K562 (cell line): ENCODE measurements around the gene NPTXR. TPM values are rescaled to one million over a fixed set of nuclear protein-coding genes. Genes with fewer than 3 reads are reported as not detected.

Source experiments
- ATAC-seq: fragments of 200-7000 bp; cut with Tn5 transposase; 3 replicates; pipeline ENCODE4 v1.9.1; 2020; ENCODE audit warnings: moderate library complexity
- BruUV-seq: library from RNA; stranded (reverse); fragments of 400-500 nt; replicated peaks from 2 replicates; lab custom pipeline; 2021; lab: Mats Ljungman, UMichigan
- CTCF ChIA-PET: fragments of 300-600 bp; formaldehyde crosslinking; extraction: SDS; loops from one replicate; lab custom pipeline; 2021; ENCODE audit warnings: low intra/inter-chr PET ratio; lab: Yijun Ruan, JAX
- POLR2A ChIA-PET: fragments of 300-600, 350-650 bp; sonication (Branson Sonifier 250); formaldehyde crosslinking; extraction: SDS; loops from one replicate; lab custom pipeline; 2021; ENCODE audit warnings: antibody characterized with exemption, inconsistent platforms; lab: Yijun Ruan, JAX
- DNase-seq, 4 experiments: peaks; one replicate each; pipeline versions ENCODE4 v3.0.0 to v3.0.0-alpha.2; 2011 to 2018; ENCODE audit warnings: low spot score in 3 of 4, mixed read lengths in 3 of 4; ENCODE audit errors: extremely low read depth in 1 of 4
- FAIRE-seq: peaks from 2 replicates; lab custom pipeline; 2011; peaks lifted over from hg19 to GRCh38; lab: Jason Lieb, UNC
- H2AFZ ChIP-seq: 2 replicates; pipeline ENCODE4 v1.6.0; 2011; ENCODE audit warnings: low read depth, low read length, control low read depth, inconsistent platforms
- H3K27ac ChIP-seq: fragments of 200-600 bp; 3 replicates; pipeline ENCODE4 v1.8.0; 2011; ENCODE audit warnings: low read depth, mild to moderate bottlenecking, control low read depth, inconsistent platforms, low read length, moderate library complexity, mixed read lengths; ENCODE audit errors: extremely low read depth
- H3K27me3 ChIP-seq, 2 experiments: fragments of 300-600 bp in 1 of 2; 2 replicates in 1 of 2; 3 replicates in 1 of 2; pipeline versions ENCODE4 v1.6.0 to v1.8.0; 2011; ENCODE audit warnings: inconsistent platforms in 2 of 2, low read length in 2 of 2, mild to moderate bottlenecking in 1 of 2, mixed read lengths in 1 of 2, moderate library complexity in 1 of 2; ENCODE audit not compliant: control insufficient read depth in 2 of 2, insufficient read depth in 2 of 2
- H3K36me3 ChIP-seq: fragments of 300-600 bp; 3 replicates; pipeline ENCODE4 v1.8.0; 2011; ENCODE audit warnings: mild to moderate bottlenecking, low read length, inconsistent platforms; ENCODE audit not compliant: control insufficient read depth, insufficient read depth
- H3K4me1 ChIP-seq, 2 experiments: fragments of 200-600 bp in 1 of 2; replicated peaks in 1 of 2; 2 replicates in 1 of 2; 3 replicates in 1 of 2; pipeline versions ENCODE4 v1.5.1 to v1.8.0; 2011; ENCODE audit warnings: inconsistent platforms in 2 of 2, low read length in 2 of 2, mild to moderate bottlenecking in 1 of 2, mixed read lengths in 1 of 2, moderate library complexity in 1 of 2; ENCODE audit not compliant: control insufficient read depth in 2 of 2, insufficient read depth in 2 of 2
- H3K4me2 ChIP-seq: 2 replicates; pipeline ENCODE4 v1.6.1; 2011; ENCODE audit warnings: low read length, control low read depth, inconsistent platforms, mixed read lengths; ENCODE audit not compliant: insufficient read depth
- H3K4me3 ChIP-seq: fragments of 200-600 bp; sonication (generic), shearing (Covaris generic); 2 replicates; pipeline ENCODE4 v1.5.1; 2016; ENCODE audit warnings: control low read depth, inconsistent platforms
- H3K79me2 ChIP-seq: fragments of 200-600 bp; 3 replicates; pipeline ENCODE4 v1.8.0; 2011; ENCODE audit warnings: low read length, inconsistent platforms; ENCODE audit not compliant: control insufficient read depth, insufficient read depth
- H3K9ac ChIP-seq, 2 experiments: 2 replicates each; pipeline versions ENCODE4 v1.6.0 to v1.6.1; 2011; ENCODE audit warnings: low read depth in 2 of 2, low read length in 2 of 2, control low read depth in 1 of 2, inconsistent platforms in 1 of 2, mild to moderate bottlenecking in 1 of 2, mixed read lengths in 1 of 2; ENCODE audit not compliant: insufficient read depth in 1 of 2
- H3K9me1 ChIP-seq: one replicate; pipeline ENCODE4 v1.6.0; 2011; ENCODE audit warnings: inconsistent platforms, mild to moderate bottlenecking, low read length, moderate library complexity; ENCODE audit not compliant: control insufficient read depth, insufficient read depth
- H3K9me3 ChIP-seq: replicated peaks from 2 replicates; pipeline ENCODE4 v1.5.1; 2011; ENCODE audit warnings: low read depth, low read length, inconsistent platforms; ENCODE audit not compliant: control insufficient read depth, insufficient read depth
- H4K20me1 ChIP-seq: replicated peaks from 2 replicates; pipeline ENCODE4 v1.6.1; 2011; ENCODE audit warnings: low read length, inconsistent platforms, mixed read lengths; ENCODE audit not compliant: control insufficient read depth, insufficient read depth
- MTA1 ChIP-seq: fragments of 450-650 bp; IDR thresholded peaks from 2 replicates; pipeline ENCODE4 v1.6.1; 2017; ENCODE audit warnings: borderline replicate concordance
- YY1 ChIP-seq, 3 experiments: IDR thresholded peaks; 2 replicates each; pipeline ENCODE4 v1.6.1; 2011; ENCODE audit warnings: low read length in 2 of 3, mild to moderate bottlenecking in 2 of 3, moderate library complexity in 2 of 3, borderline replicate concordance in 1 of 3, control low read depth in 1 of 3, low read depth in 1 of 3; ENCODE audit not compliant: insufficient read depth in 3 of 3, insufficient replicate concordance in 2 of 3, control insufficient read depth in 1 of 3, insufficient read length in 1 of 3; ENCODE audit errors: extremely low read depth in 1 of 3
- WGBS: fragments of 100-300 bp; shearing (Covaris generic); methylation state at CpG from one replicate; pipeline ENCODE4 v1.1.6; 2016; ENCODE audit warnings: low coverage, mixed read lengths; ENCODE audit not compliant: insufficient coverage; ENCODE audit errors: missing lambda C conversion rate; 5-methylcytosine and 5-hydroxymethylcytosine counted together
- in situ Hi-C: fragments of 300-500 bp; cut with MboI; formaldehyde crosslinking; loops from 4 replicates; pipeline ENCODE4 v1.15.0; 2018; ENCODE audit warnings: inconsistent platforms, mixed read lengths
- intact Hi-C: fragments of 100-400 bp; cut with micrococcal nuclease; formaldehyde crosslinking; loops from 2 replicates; pipeline ENCODE4 v1.14.2; 2022
- polyA plus RNA-seq, 8 experiments: library from polyadenylated mRNA; depleted of rRNA in 4 of 8; stranded (reverse) in 5 of 8; unstranded in 3 of 8; fragments of >200 nt; fragmentation: Nextera tagmentation in 2 of 8; fragmentation: Illumina TruSeq in 1 of 8; extraction: Ambion mirVana in 2 of 8; extraction: Trizol in 1 of 8; gene quantifications; 2 replicates each; pipeline versions ENCODE4 v1.2.1 to v1.2.3, GENCODE V29; 2011 to 2014; ENCODE audit warnings: inconsistent platforms in 1 of 8, missing spikeins in 1 of 8
- total RNA-seq, 7 experiments: library from RNA; depleted of rRNA in 6 of 7; stranded (reverse); fragments of >200 nt in 6 of 7; fragmentation: Illumina TruSeq in 2 of 7; extraction: Trizol in 2 of 7; gene quantifications; 2 replicates each; pipeline versions ENCODE4 v1.2.1 to v1.2.3, GENCODE V29; 2011 to 2021; ENCODE audit warnings: low replicate concordance in 1 of 7

The NPTXR gene
- total and polyA plus RNA-seq, 9 of the 15 experiments (the other 6 are each of a cell fraction or from before 2014, with no cell fraction given): 0.01 to 3.1 (median 1.1) TPM

- Histone ChIP-seq H3K4me3 (peak overlapping the region; percentile 62), H3K27me3 (peaks cover 0 to 5% of the 10 kb centered on the region in 2 experiments; a peak in 2 of 5 replicates), H3K9me1 (no peaks in the 10 kb centered on the region), H2AFZ (no peak overlapping the region), H4K20me1 (no peaks in the 10 kb centered on the region; the same call in 1 of the 2 replicates), H3K4me2 (peak overlapping the region; percentile 79), H3K4me1 (peaks cover 13 to 31% of the 10 kb centered on the region in 2 experiments), H3K27ac (peak overlapping the region; percentile 68; the same call in 2 of the 3 replicates), H3K79me2 (peaks cover 29% of the 10 kb centered on the region), H3K36me3 (peaks cover 38% of the 10 kb centered on the region; the same call in 2 of the 3 replicates), H3K9me3 (no peaks in the 10 kb centered on the region), H3K9ac (peak overlapping the region; percentile 59 to 94)
- in situ Hi-C loops (no loop called here), intact Hi-C loops (loop anchor here (1.0 to 10.0 kb wide), 4 partner anchors 54 to 247 kb away; partner anchors contain the start of gene APOBEC3C)
- BruUV-seq: no TSS peak
- FAIRE-seq: no peak
- no peak for DNase-seq
- WGBS: no CpG with 5 or more reads among the region's 2 CpGs
- no peak for ATAC-seq
- peak in 1 of 3 experiments; percentile 27 for TF ChIP-seq YY1 (IDR thresholded peaks at IDR 0.05; ENCODE audit: borderline replicate concordance in 1 of 3, control insufficient read depth in 1 of 3, extremely low read depth in 1 of 3, insufficient read depth in 3 of 3, insufficient read length in 1 of 3, insufficient replicate concordance in 2 of 3, low read depth in 1 of 3, low read length in 2 of 3)
- TF ChIP-seq MTA1: no peak
- CTCF ChIA-PET: interaction anchor here (1.2 to 1.4 kb wide), 3 partner anchors 133 to 251 kb away, joined by 3 to 8 read pairs (median 6); no protein-coding TSS in a partner anchor
- POLR2A ChIA-PET: interaction anchor here (0.7 to 1.5 kb wide), 2 partner anchors 28 to 442 kb away, joined by 3 to 4 read pairs; partner anchors contain the start of gene NPTXR
Measured at GRCh38 chr22:38870791-38871359, 27.0 kb upstream of the NPTXR start.
